Chondrocyte (in vitro differentiated cells): Measurements from ENCODE around the gene C4orf36. TPM values are rescaled to one million over a fixed set of nuclear protein-coding genes. Genes with fewer than 3 reads are reported as not detected.

Experiments
- DNase-seq: peaks from one replicate; pipeline ENCODE4 v3.0.0; 2021; ENCODE audit warnings: mixed read lengths, low spot score
- H3K27ac Mint-ChIP-seq: one replicate; pipeline ENCODE4 v1.8.0; 2021; ENCODE audit warnings: mild to moderate bottlenecking, moderate library complexity, mixed read lengths; ENCODE audit not compliant: unreplicated experiment
- H3K27me3 Mint-ChIP-seq: 2 replicates; pipeline ENCODE4 v1.8.0; 2021; ENCODE audit warnings: low read depth, mixed read lengths
- H3K36me3 Mint-ChIP-seq: 2 replicates; pipeline ENCODE4 v1.8.0; 2021; ENCODE audit warnings: low read depth, mixed read lengths
- H3K4me1 Mint-ChIP-seq: 2 replicates; pipeline ENCODE4 v1.8.0; 2021; ENCODE audit warnings: low read depth, mild to moderate bottlenecking, mixed read lengths
- H3K4me3 Mint-ChIP-seq: one replicate; pipeline ENCODE4 v1.8.0; 2021; ENCODE audit warnings: mild to moderate bottlenecking, moderate library complexity, mixed read lengths; ENCODE audit not compliant: unreplicated experiment
- H3K9me3 Mint-ChIP-seq: 2 replicates; pipeline ENCODE4 v1.8.0; 2021; ENCODE audit warnings: low read depth, mixed read lengths
- CTCF ChIP-seq: fragments of 200-600 bp; sonication (generic); IDR thresholded peaks from 2 replicates; pipeline ENCODE4 v1.5.0; 2021; ENCODE audit warnings: antibody characterized with exemption, mild to moderate bottlenecking, moderate library complexity
- total RNA-seq: library from RNA; stranded (reverse); gene quantifications from 3 replicates; pipeline ENCODE4 v1.2.1, GENCODE V29; 2021

C4orf36 gene
- total RNA-seq, 1 donor from 2014 or later, result 0.60 TPM

GRCh38 chr4:86870442-86871069, 21.7 kb downstream of the C4orf36 start:
- H3K4me1 Mint-ChIP-seq, result no peaks in the 10 kb centered on the region
- no peaks in the 10 kb centered on the region for H3K36me3 Mint-ChIP-seq
- no peak overlapping the region for H3K4me3 Mint-ChIP-seq
- H3K27me3 Mint-ChIP-seq, result no peaks in the 10 kb centered on the region
- TF ChIP-seq CTCF, result no peak
- H3K27ac Mint-ChIP-seq, result no peak overlapping the region
- no peaks in the 10 kb centered on the region for H3K9me3 Mint-ChIP-seq
- DNase-seq, result no peak

- no peak for DNase-seq
- no peaks in the 10 kb centered on the region for H3K27me3 Mint-ChIP-seq
- no peaks in the 10 kb centered on the region for H3K9me3 Mint-ChIP-seq
- no peak for TF ChIP-seq CTCF
- H3K4me3 Mint-ChIP-seq, result no peak overlapping the region
- H3K27ac Mint-ChIP-seq, result no peak overlapping the region
- H3K4me1 Mint-ChIP-seq, result peaks cover 4% of the 10 kb centered on the region
- H3K36me3 Mint-ChIP-seq, result no peaks in the 10 kb centered on the region
These were observed 34.7 kb downstream of the C4orf36 start for GRCh38 chr4:86857341-86858052.

- Mint-ChIP-seq H3K4me1 (peaks cover 4% of the 10 kb centered on the region), H3K27ac (no peak overlapping the region), H3K9me3 (no peaks in the 10 kb centered on the region), H3K36me3 (no peaks in the 10 kb centered on the region), H3K4me3 (no peak overlapping the region), H3K27me3 (no peaks in the 10 kb centered on the region)
- no peak for TF ChIP-seq CTCF
- no peak for DNase-seq
These were observed 35.3 kb downstream of the C4orf36 start for GRCh38 chr4:86856896-86857295.

GRCh38 chr4:86855572-86855971, 36.6 kb downstream of the C4orf36 start:
- Mint-ChIP-seq H3K27ac (no peak overlapping the region), H3K9me3 (no peaks in the 10 kb centered on the region), H3K4me1 (peaks cover 4% of the 10 kb centered on the region), H3K4me3 (no peak overlapping the region), H3K27me3 (no peaks in the 10 kb centered on the region), H3K36me3 (no peaks in the 10 kb centered on the region)
- no peak for DNase-seq
- no peak for TF ChIP-seq CTCF

- Mint-ChIP-seq H3K9me3 (no peaks in the 10 kb centered on the region), H3K27me3 (no peaks in the 10 kb centered on the region), H3K4me3 (no peak overlapping the region), H3K36me3 (no peaks in the 10 kb centered on the region), H3K4me1 (peaks cover 4% of the 10 kb centered on the region), H3K27ac (no peak overlapping the region)
- no peak for DNase-seq
- TF ChIP-seq CTCF, result no peak
These were observed 39.0 kb downstream of the C4orf36 start for GRCh38 chr4:86853209-86853608.
